HepG2 (cell line): ENCODE results near the gene SNX2. TPM values are rescaled to one million over a fixed set of nuclear protein-coding genes. Genes with fewer than 3 reads are reported as not detected.

Experiments used
- ATAC-seq: fragments of 200-7000 bp; cut with Tn5 transposase; 3 replicates; pipeline ENCODE4 v1.9.1; 2020; ENCODE audit warnings: mild to moderate bottlenecking, moderate library complexity
- BruUV-seq: library from RNA; stranded (reverse); fragments of 400-500 nt; replicated peaks from 2 replicates; lab custom pipeline; 2021; lab: Mats Ljungman, UMichigan
- CTCF ChIA-PET: fragments of 300-600 bp; formaldehyde crosslinking; extraction: SDS; loops from one replicate; lab custom pipeline; 2021; ENCODE audit warnings: low total read pairs, inconsistent platforms, low intra/inter-chr PET ratio; lab: Yijun Ruan, JAX
- POLR2A ChIA-PET: fragments of 350-600 bp; sonication (Branson Sonifier 250); formaldehyde crosslinking; loops from one replicate; lab custom pipeline; 2020; ENCODE audit warnings: antibody characterized with exemption, inconsistent platforms; lab: Yijun Ruan, JAX
- DNase-seq: peaks from one replicate; pipeline ENCODE4 v3.0.0-alpha.2; 2015; ENCODE audit warnings: low spot score
- FAIRE-seq: peaks from 3 replicates; lab custom pipeline; 2011; peaks lifted over from hg19 to GRCh38; lab: Jason Lieb, UNC
- H2AFZ ChIP-seq: one replicate; pipeline ENCODE4 v1.6.1; 2011; ENCODE audit warnings: low read length, inconsistent platforms
- H3K27ac ChIP-seq: fragments of 300-600 bp; 3 replicates; pipeline ENCODE4 v1.8.0; 2011; ENCODE audit warnings: mixed run types, mild to moderate bottlenecking, mixed read lengths, low read length, inconsistent platforms; ENCODE audit not compliant: insufficient read depth; ENCODE audit errors: extremely low read length
- H3K27me3 ChIP-seq, 2 experiments: fragments of 200-600 bp in 1 of 2; 2 replicates in 1 of 2; 3 replicates in 1 of 2; pipeline versions ENCODE4 v1.6.0 to v1.8.0; 2011; ENCODE audit warnings: low read length in 2 of 2, mild to moderate bottlenecking in 2 of 2, moderate library complexity in 2 of 2, inconsistent platforms in 1 of 2; ENCODE audit not compliant: insufficient read depth in 2 of 2, control insufficient read depth in 1 of 2
- H3K36me3 ChIP-seq, 2 experiments: fragments of 200-600 bp in 1 of 2; replicated peaks in 1 of 2; 2 replicates in 1 of 2; 3 replicates in 1 of 2; pipeline versions ENCODE4 v1.5.1 to v1.8.0; 2011; ENCODE audit warnings: low read length in 2 of 2, inconsistent platforms in 1 of 2; ENCODE audit not compliant: insufficient read depth in 2 of 2, control insufficient read depth in 1 of 2
- H3K4me1 ChIP-seq: 2 replicates; pipeline ENCODE4 v1.5.1; 2012; ENCODE audit warnings: low read length, inconsistent platforms; ENCODE audit not compliant: insufficient read depth
- H3K4me2 ChIP-seq: 2 replicates; pipeline ENCODE4 v1.6.0; 2011; ENCODE audit warnings: low read depth, low read length, inconsistent platforms
- H3K4me3 ChIP-seq, 3 experiments: fragments of 200-600 bp in 1 of 3; sonication (generic), shearing (Covaris generic) in 1 of 3; replicated peaks in 1 of 3; 2 replicates each; pipeline ENCODE4 v1.5.1; 2011 to 2016; ENCODE audit warnings: low read length in 3 of 3, inconsistent platforms in 2 of 3, low read depth in 2 of 3, mild to moderate bottlenecking in 2 of 3, control low read depth in 1 of 3, mixed read lengths in 1 of 3; ENCODE audit not compliant: insufficient read depth in 1 of 3
- H3K79me2 ChIP-seq: one replicate; pipeline ENCODE4 v1.6.1; 2011; ENCODE audit warnings: low read length, inconsistent platforms; ENCODE audit not compliant: insufficient read depth
- H3K9ac ChIP-seq: 2 replicates; pipeline ENCODE4 v1.6.0; 2011; ENCODE audit warnings: mild to moderate bottlenecking, low read depth, low read length, inconsistent platforms; ENCODE audit not compliant: insufficient read depth
- H3K9me3 ChIP-seq: 2 replicates; pipeline ENCODE4 v1.5.1; 2012; ENCODE audit warnings: mild to moderate bottlenecking, low read length
- H4K20me1 ChIP-seq: 2 replicates; pipeline ENCODE4 v1.6.0; 2011; ENCODE audit warnings: inconsistent platforms, mild to moderate bottlenecking, low read length, moderate library complexity; ENCODE audit not compliant: insufficient read depth
- ARID2 ChIP-seq: sonication (generic); formaldehyde crosslinking; IDR thresholded peaks from 2 replicates; pipeline ENCODE4 v1.8.1; 2022; ENCODE audit warnings: mild to moderate bottlenecking, missing genetic modification reagents, borderline replicate concordance
- HOXD1 ChIP-seq: sonication (generic); formaldehyde crosslinking; IDR thresholded peaks from 2 replicates; pipeline ENCODE4 v1.5.0; 2020; ENCODE audit warnings: missing genetic modification reagents
- KMT2A ChIP-seq: sonication (generic); formaldehyde crosslinking; IDR thresholded peaks from 2 replicates; pipeline ENCODE4 v1.4.0; 2020; ENCODE audit warnings: missing genetic modification reagents
- NR2C2 ChIP-seq: sonication (generic); formaldehyde crosslinking; IDR thresholded peaks from 2 replicates; pipeline ENCODE4 v1.4.0; 2020; ENCODE audit warnings: missing genetic modification reagents, mild to moderate bottlenecking, moderate library complexity, borderline replicate concordance
- SMYD3 ChIP-seq: sonication (generic); formaldehyde crosslinking; IDR thresholded peaks from 2 replicates; pipeline ENCODE4 v1.8.1; 2023; ENCODE audit warnings: mild to moderate bottlenecking, missing genetic modification reagents
- ZBTB1 ChIP-seq: sonication (generic); formaldehyde crosslinking; IDR thresholded peaks from 2 replicates; pipeline ENCODE4 v1.4.0; 2020; ENCODE audit warnings: missing genetic modification reagents, borderline replicate concordance
- ZBTB7A ChIP-seq: sonication (generic); formaldehyde crosslinking; IDR thresholded peaks from 2 replicates; pipeline ENCODE4 v1.8.0; 2022; ENCODE audit warnings: mild to moderate bottlenecking, missing genetic modification reagents
- ZNF430 ChIP-seq: sonication (generic); formaldehyde crosslinking; IDR thresholded peaks from 2 replicates; pipeline ENCODE4 v1.9.0; 2021; ENCODE audit warnings: mild to moderate bottlenecking, missing genetic modification reagents
- ZNF543 ChIP-seq: sonication (generic); formaldehyde crosslinking; IDR thresholded peaks from 2 replicates; pipeline ENCODE4 v1.4.0; 2020; ENCODE audit warnings: mild to moderate bottlenecking, missing genetic modification reagents
- ZNF598 ChIP-seq: sonication (generic); formaldehyde crosslinking; IDR thresholded peaks from 2 replicates; pipeline ENCODE4 v1.5.1; 2020; ENCODE audit warnings: mild to moderate bottlenecking, missing genetic modification reagents, borderline replicate concordance
- ZNF605 ChIP-seq: sonication (generic); formaldehyde crosslinking; IDR thresholded peaks from 2 replicates; pipeline ENCODE4 v1.8.0; 2022; ENCODE audit warnings: mild to moderate bottlenecking, missing genetic modification reagents
- WGBS: methylation state at CpG from one replicate; pipeline ENCODE4 v1.1.6; 2017; ENCODE audit warnings: low lambda C conversion rate; 5-methylcytosine and 5-hydroxymethylcytosine counted together
- in situ Hi-C: cut with HindIII; loops from 2 replicates; pipeline ENCODE4 v1.10.0; 2017; ENCODE audit warnings: low pct_unique_long_range_greater_than_20kb; ENCODE audit not compliant: extremely low pct_ligation_motif_present
- intact Hi-C: fragments of 100-400 bp; cut with micrococcal nuclease; formaldehyde crosslinking; loops from one replicate; pipeline ENCODE4 v1.10.0; 2022; ENCODE audit not compliant: unreplicated experiment
- polyA plus RNA-seq, 8 experiments: library from polyadenylated mRNA; depleted of rRNA in 3 of 8; stranded (reverse) in 7 of 8; unstranded in 1 of 8; fragments of >200 nt; fragmentation: Illumina TruSeq in 4 of 8; extraction: Trizol in 4 of 8; gene quantifications; 2 replicates each; pipeline versions ENCODE4 v1.2.1 to v1.2.3, GENCODE V29; 2011 to 2016; ENCODE audit warnings: low read depth in 4 of 8, missing spikeins in 1 of 8, mixed read lengths in 1 of 8; ENCODE audit not compliant: insufficient read depth in 1 of 8
- total RNA-seq, 5 experiments: library from RNA; depleted of rRNA; stranded (reverse); fragments of >200 nt; fragmentation: Illumina TruSeq; extraction: Trizol; gene quantifications; 2 replicates each; pipeline ENCODE4 v1.2.3, GENCODE V29; 2016; ENCODE audit warnings: low read depth in 1 of 5
- TF ChIP-seq, protein P1 (sequence below): sonication (generic); formaldehyde crosslinking; IDR thresholded peaks from 2 replicates; pipeline ENCODE4 v1.5.0; 2020; ENCODE audit warnings: missing genetic modification reagents
- TF ChIP-seq, protein P2 (sequence below): sonication (generic); formaldehyde crosslinking; IDR thresholded peaks from 2 replicates; pipeline ENCODE4 v1.4.0; 2020; ENCODE audit warnings: missing genetic modification reagents
- TF ChIP-seq, protein P3 (sequence below): sonication (generic); formaldehyde crosslinking; IDR thresholded peaks from 2 replicates; pipeline ENCODE4 v1.8.0; 2022; ENCODE audit warnings: mild to moderate bottlenecking, missing genetic modification reagents
- TF ChIP-seq, protein P4 (sequence below): sonication (generic); formaldehyde crosslinking; IDR thresholded peaks from 2 replicates; pipeline ENCODE4 v1.5.1; 2020; ENCODE audit warnings: missing genetic modification reagents, mild to moderate bottlenecking, borderline replicate concordance

SNX2 gene
- total and polyA plus RNA-seq, 2 of the 13 experiments (the other 11 are each of a cell fraction or from before 2014, with no cell fraction given) = 26.4 to 78.8 TPM

DNA sequence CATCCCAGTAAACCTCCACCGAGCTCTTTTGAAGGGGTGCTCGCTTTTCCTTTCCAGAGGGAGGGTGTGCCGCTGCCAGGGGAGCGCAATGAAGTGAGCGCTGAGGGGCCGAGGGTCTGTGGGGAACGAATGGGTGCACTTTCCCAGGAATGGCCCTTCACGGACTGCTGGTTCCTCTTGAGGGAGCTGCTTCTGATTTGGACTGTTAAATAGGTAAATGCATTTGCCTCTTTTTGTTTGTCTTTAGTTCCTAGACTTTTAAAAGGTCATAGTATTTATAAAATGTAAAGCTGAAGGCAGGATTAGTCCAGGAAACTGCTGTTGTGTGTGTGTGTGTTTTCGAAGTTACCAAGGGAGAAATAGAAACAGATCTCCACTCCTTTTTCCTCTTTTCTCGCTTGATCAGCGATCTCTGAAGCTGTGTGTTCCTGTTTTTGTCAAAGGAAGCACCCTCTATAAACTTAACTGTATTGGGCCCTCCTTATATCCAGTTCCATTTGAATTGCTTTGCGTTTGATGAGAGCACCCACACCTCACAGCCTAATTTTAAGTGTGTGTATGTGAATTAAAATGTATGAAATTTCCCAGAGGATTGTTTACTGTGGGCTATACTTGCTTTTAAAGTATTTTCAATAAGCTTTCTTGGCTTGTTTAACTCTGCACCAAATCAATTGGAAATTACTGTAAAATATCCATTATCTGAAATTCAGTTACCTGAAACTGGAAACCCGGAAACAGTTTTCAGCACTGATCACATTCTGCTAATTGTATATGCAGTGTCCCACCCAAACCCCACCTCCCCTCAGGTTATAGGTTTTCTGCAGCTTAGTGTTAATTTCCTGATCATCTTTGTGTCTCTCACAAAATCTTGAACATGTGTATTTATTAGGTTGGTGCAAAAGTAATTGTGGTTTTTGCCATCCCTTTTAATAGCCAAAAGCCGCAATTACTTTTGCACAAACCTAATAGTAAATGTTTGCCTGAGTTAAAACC is 966 bp downstream of the SNX2 start:
- no peak for DNase-seq
- TF ChIP-seq ZNF605 (CRISPR knock-in tag) (peak; percentile 43; the same call in 1 of the 2 replicates), ARID2 (CRISPR knock-in tag) (peak; percentile 82; the same call in 1 of the 2 replicates), ZNF430 (CRISPR knock-in tag) (peak; percentile 40; the same call in 1 of the 2 replicates), HOXD1 (no peak), SMYD3 (CRISPR knock-in tag) (0 out of 2 replicates have a peak, but pooled peaks have one; percentile 59), NR2C2 (CRISPR knock-in tag) (0 out of 2 replicates have a peak, but pooled peaks have one; percentile 11), ZBTB7A (CRISPR knock-in tag) (0 out of 2 replicates have a peak, but pooled peaks have one; percentile 5), KMT2A (CRISPR knock-in tag) (0 out of 2 replicates have a peak, but pooled peaks have one; percentile 2), ZNF543 (CRISPR knock-in tag) (0 out of 2 replicates have a peak, but pooled peaks have one; percentile 29), ZBTB1 (no peak), ZNF598 (CRISPR knock-in tag) (0 out of 2 replicates have a peak, but pooled peaks have one; percentile 43)
- TF ChIP-seq, protein P1, sequence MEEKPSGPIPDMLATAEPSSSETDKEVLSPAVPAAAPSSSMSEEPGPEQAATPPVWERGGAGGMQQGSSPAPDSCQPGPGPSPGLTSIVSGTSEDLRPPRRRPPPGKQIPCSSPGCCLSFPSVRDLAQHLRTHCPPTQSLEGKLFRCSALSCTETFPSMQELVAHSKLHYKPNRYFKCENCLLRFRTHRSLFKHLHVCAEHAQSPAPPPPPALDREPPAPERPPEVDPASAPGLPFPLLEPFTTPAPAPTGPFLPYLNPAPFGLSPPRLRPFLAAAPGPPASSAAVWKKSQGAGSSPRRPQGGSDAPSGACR = peak; percentile 73; the same call in 1 of the 2 replicates
- TF ChIP-seq, protein P2, sequence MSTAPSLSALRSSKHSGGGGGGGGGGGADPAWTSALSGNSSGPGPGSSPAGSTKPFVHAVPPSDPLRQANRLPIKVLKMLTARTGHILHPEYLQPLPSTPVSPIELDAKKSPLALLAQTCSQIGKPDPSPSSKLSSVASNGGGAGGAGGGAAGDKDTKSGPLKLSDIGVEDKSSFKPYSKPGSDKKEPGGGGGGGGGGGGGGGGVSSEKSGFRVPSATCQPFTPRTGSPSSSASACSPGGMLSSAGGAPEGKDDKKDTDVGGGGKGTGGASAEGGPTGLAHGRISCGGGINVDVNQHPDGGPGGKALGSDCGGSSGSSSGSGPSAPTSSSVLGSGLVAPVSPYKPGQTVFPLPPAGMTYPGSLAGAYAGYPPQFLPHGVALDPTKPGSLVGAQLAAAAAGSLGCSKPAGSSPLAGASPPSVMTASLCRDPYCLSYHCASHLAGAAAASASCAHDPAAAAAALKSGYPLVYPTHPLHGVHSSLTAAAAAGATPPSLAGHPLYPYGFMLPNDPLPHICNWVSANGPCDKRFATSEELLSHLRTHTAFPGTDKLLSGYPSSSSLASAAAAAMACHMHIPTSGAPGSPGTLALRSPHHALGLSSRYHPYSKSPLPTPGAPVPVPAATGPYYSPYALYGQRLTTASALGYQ (CRISPR knock-in tag) = 0 out of 2 replicates have a peak, but pooled peaks have one; percentile 1
- TF ChIP-seq, protein P3, sequence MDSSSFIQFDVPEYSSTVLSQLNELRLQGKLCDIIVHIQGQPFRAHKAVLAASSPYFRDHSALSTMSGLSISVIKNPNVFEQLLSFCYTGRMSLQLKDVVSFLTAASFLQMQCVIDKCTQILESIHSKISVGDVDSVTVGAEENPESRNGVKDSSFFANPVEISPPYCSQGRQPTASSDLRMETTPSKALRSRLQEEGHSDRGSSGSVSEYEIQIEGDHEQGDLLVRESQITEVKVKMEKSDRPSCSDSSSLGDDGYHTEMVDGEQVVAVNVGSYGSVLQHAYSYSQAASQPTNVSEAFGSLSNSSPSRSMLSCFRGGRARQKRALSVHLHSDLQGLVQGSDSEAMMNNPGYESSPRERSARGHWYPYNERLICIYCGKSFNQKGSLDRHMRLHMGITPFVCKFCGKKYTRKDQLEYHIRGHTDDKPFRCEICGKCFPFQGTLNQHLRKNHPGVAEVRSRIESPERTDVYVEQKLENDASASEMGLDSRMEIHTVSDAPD (CRISPR knock-in tag) = 0 out of 2 replicates have a peak, but pooled peaks have one; percentile 18
- TF ChIP-seq, protein P4, sequence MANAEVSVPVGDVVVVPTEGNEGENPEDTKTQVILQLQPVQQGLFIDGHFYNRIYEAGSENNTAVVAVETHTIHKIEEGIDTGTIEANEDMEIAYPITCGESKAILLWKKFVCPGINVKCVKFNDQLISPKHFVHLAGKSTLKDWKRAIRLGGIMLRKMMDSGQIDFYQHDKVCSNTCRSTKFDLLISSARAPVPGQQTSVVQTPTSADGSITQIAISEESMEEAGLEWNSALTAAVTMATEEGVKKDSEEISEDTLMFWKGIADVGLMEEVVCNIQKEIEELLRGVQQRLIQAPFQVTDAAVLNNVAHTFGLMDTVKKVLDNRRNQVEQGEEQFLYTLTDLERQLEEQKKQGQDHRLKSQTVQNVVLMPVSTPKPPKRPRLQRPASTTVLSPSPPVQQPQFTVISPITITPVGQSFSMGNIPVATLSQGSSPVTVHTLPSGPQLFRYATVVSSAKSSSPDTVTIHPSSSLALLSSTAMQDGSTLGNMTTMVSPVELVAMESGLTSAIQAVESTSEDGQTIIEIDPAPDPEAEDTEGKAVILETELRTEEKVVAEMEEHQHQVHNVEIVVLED (CRISPR knock-in tag) = no peak

More for the DNA sequence above, 966 bp downstream of the SNX2 start:
- Histone ChIP-seq H3K27ac (peak overlapping the region; percentile 74), H3K79me2 (peaks cover 52% of the 10 kb centered on the region), H3K9me3 (no peaks in the 10 kb centered on the region), H3K4me1 (peaks cover 54% of the 10 kb centered on the region), H3K9ac (peak overlapping the region; percentile 94), H2AFZ (no peak overlapping the region), H3K4me3 (peak overlapping the region; percentile 95 to 98 (median 96)), H3K27me3 (no peaks in the 10 kb centered on the region; a peak in 1 of 5 replicates), H3K4me2 (peak overlapping the region; percentile 81), H4K20me1 (peaks cover 13% of the 10 kb centered on the region), H3K36me3 (no peaks in the 10 kb centered on the region)
- no peak for FAIRE-seq
- POLR2A ChIA-PET = interaction anchor here (0.6 to 1.9 kb wide), 5 partner anchors 69 to 653 kb away, joined by 3 to 8 read pairs (median 3); partner anchors contain the start of genes CEP120 and SNX24
- intact Hi-C loops = loop anchor here (1.0 to 5.0 kb wide), 3 partner anchors 70 to 647 kb away; partner anchors contain the start of genes CEP120 and PPIC
- CTCF ChIA-PET = no interaction called here
- peak; percentile 65 for ATAC-seq
- WGBS = 1% methylated on average over 14 of the region's 14 CpGs
- in situ Hi-C loops = no loop called here
- TSS peak; percentile 55 for BruUV-seq
